ENCODE data around the gene ARFRP1. TPM values are rescaled to one million over a fixed set of nuclear protein-coding genes. Genes with fewer than 3 reads are reported as not detected.

ARFRP1 gene
- total RNA-seq, 1 experiment from 2014 or later = 65.4 TPM

DNA sequence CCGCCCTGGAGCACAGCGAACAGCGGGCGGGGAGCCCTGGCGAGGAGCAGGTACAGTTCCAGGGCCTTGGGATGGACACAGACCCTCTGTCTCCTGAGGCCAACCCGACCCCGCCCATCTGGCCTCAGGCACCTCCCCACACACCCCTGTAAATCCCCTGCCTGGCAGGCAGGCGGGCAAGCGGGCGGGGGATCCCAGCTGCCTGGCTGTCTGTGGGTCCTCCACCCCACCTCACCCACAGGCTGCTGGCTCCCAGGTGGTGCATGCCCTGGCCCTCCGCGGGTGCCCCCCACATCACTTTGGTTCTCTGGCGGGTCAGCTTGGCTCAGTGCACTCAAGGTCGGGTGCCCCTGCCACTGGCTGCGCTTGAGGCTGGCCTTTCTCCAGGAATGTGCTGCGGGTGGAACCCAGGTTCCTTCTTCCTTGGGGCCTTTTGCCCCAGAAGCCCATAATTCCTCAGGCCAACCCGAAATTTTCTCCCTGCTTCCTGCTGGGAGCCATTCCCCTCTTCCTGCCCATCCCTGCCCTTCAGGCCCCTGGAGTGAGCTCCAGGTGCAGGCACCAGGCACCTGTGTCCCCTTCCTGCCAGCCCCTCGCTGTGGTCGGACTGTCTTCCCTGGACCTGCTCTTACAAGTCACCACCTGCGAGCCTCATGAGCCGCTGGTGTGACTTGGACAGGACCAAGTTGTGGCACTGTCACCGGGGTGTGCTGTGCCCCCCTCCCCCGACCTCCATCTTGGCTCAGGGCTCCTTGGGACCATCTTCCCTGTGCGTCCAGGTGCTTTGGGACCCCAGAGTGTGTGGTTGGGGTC is 16.7 kb downstream of the ARFRP1 start:
- H3K9me3 Mint-ChIP-seq (ENCODE audit: unreplicated experiment) = no peaks in the 10 kb centered on the region
- H3K4me1 Mint-ChIP-seq (ENCODE audit: insufficient read depth, unreplicated experiment) = peaks cover 9% of the 10 kb centered on the region
- no TSS peak for BruUV-seq (replicated peaks)
- no peaks in the 10 kb centered on the region for H3K27me3 Mint-ChIP-seq (ENCODE audit: insufficient read depth, unreplicated experiment)
- CTCF ChIA-PET = interaction anchor here (0.6 kb wide), 1 partner anchor 113 kb away, joined by 3 read pairs; no protein-coding TSS in a partner anchor
- DNase-seq (ENCODE audit: unreplicated experiment) = no peak
- no peak for TF ChIP-seq CTCF (IDR thresholded peaks at IDR 0.05; ENCODE audit: unreplicated experiment)
- H3K36me3 Mint-ChIP-seq (ENCODE audit: insufficient read depth, unreplicated experiment) = peaks cover 50% of the 10 kb centered on the region
- POLR2A ChIA-PET = interaction anchor here (1.7 to 3.0 kb wide), 2 partner anchors 9 to 33 kb away, joined by 6 to 15 read pairs; partner anchors contain the start of gene RTEL1
- intact Hi-C loops (cut with micrococcal nuclease) = no loop called here
- H3K4me3 Mint-ChIP-seq (ENCODE audit: unreplicated experiment) = no peak overlapping the region
- H3K27ac Mint-ChIP-seq (ENCODE audit: low read depth, unreplicated experiment) = no peak overlapping the region

DNA sequence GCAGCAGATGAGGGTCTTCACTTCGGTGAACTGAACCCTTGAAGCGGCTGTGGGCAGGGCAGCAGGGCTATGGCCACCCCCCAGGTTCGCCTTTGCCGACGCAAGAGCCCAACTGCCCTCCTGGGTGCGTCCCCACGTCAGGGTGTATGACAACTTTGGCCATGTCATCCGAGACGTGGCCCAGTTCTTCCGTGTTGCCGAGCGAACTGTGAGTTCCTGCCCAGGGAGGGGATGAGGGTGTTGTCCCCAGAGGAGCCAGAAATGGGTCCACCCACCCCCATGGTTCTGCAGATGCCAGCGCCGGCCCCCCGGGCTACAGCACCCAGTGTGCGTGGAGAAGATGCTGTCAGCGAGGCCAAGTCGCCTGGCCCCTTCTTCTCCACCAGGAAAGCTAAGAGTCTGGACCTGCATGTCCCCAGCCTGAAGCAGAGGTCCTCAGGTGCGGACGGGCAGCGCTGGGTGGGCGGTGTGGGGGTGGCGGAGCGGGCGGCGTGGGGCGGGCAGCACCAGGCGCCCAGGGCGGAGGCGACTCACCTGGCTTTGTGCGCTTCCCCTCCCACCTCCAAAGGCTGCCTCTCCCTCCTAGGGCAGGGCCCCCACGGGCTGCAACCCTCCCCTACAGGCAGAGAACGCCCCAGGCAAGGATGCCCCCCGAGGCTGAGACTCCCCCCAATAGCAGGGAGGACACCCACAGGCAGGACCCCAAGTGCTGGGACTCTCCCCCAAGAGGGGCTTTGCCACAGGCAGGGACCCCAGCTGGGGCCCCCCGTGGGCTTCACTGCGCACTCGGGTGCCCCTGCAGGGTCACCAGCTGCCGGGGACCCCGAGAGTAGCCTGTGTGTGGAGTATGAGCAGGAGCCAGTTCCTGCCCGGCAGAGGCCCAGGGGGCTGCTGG is 17.5 kb downstream of the ARFRP1 start:
- Mint-ChIP-seq H3K27ac (ENCODE audit: low read depth, unreplicated experiment) (no peak overlapping the region), H3K4me3 (ENCODE audit: unreplicated experiment) (no peak overlapping the region), H3K27me3 (ENCODE audit: insufficient read depth, unreplicated experiment) (no peaks in the 10 kb centered on the region), H3K9me3 (ENCODE audit: unreplicated experiment) (no peaks in the 10 kb centered on the region), H3K4me1 (ENCODE audit: insufficient read depth, unreplicated experiment) (peaks cover 7% of the 10 kb centered on the region), H3K36me3 (ENCODE audit: insufficient read depth, unreplicated experiment) (peaks cover 47% of the 10 kb centered on the region)
- no TSS peak for BruUV-seq (replicated peaks)
- ChIA-PET CTCF (no interaction called here), POLR2A (interaction anchor here (3.0 kb wide), 1 partner anchor 8 kb away, joined by 15 read pairs; no protein-coding TSS in a partner anchor)
- DNase-seq (ENCODE audit: unreplicated experiment) = no peak
- intact Hi-C loops (cut with micrococcal nuclease) = no loop called here
- no peak for TF ChIP-seq CTCF (IDR thresholded peaks at IDR 0.05; ENCODE audit: unreplicated experiment)

GRCh38 chr20:63689046-63690002 is 18.5 kb downstream of the ARFRP1 start:
- Mint-ChIP-seq H3K27ac (ENCODE audit: low read depth, unreplicated experiment) (no peak overlapping the region), H3K4me3 (ENCODE audit: unreplicated experiment) (no peak overlapping the region), H3K4me1 (ENCODE audit: insufficient read depth, unreplicated experiment) (peaks cover 7% of the 10 kb centered on the region), H3K9me3 (ENCODE audit: unreplicated experiment) (no peaks in the 10 kb centered on the region), H3K27me3 (ENCODE audit: insufficient read depth, unreplicated experiment) (no peaks in the 10 kb centered on the region), H3K36me3 (ENCODE audit: insufficient read depth, unreplicated experiment) (peaks cover 37% of the 10 kb centered on the region)
- ChIA-PET CTCF (interaction anchor here (0.7 kb wide), 1 partner anchor 21 kb away, joined by 3 read pairs; no protein-coding TSS in a partner anchor), POLR2A (interaction anchor here (1.0 kb wide), 1 partner anchor 10 kb away, joined by 3 read pairs; no protein-coding TSS in a partner anchor)
- DNase-seq (ENCODE audit: unreplicated experiment) = no peak
- BruUV-seq (replicated peaks) = no TSS peak
- no peak for TF ChIP-seq CTCF (IDR thresholded peaks at IDR 0.05; ENCODE audit: unreplicated experiment)
- intact Hi-C loops (cut with micrococcal nuclease) = no loop called here

All from MCF 10A (cell line).